Upper lobe of left lung (tissue), 4 donors: ENCODE data around the gene CDC42BPA.

Experiments
- POLR2A ChIP-seq, 4 donors: fragments of 450-650 bp; IDR thresholded peaks; one replicate each; pipeline ENCODE4 v1.5.1; 2016 to 2017; ENCODE audit warnings: antibody characterized with exemption in 4 of 4, mild to moderate bottlenecking in 2 of 4
- POLR2AphosphoS5 ChIP-seq, 2 donors: sonication (generic); formaldehyde crosslinking; IDR thresholded peaks; one replicate each; pipeline ENCODE4 v1.5.1; 2017; ENCODE audit warnings: antibody characterized with exemption in 2 of 2
- TF ChIP-seq, protein P1 (sequence below), 6 experiments: fragments of 450-650 bp in 4 of 6; fragments of 200-600 bp in 2 of 6; sonication (generic) in 2 of 6; IDR thresholded peaks; one replicate each; pipeline ENCODE4 v1.5.1; 2016 to 2019; ENCODE audit warnings: antibody characterized with exemption in 6 of 6

DNA sequence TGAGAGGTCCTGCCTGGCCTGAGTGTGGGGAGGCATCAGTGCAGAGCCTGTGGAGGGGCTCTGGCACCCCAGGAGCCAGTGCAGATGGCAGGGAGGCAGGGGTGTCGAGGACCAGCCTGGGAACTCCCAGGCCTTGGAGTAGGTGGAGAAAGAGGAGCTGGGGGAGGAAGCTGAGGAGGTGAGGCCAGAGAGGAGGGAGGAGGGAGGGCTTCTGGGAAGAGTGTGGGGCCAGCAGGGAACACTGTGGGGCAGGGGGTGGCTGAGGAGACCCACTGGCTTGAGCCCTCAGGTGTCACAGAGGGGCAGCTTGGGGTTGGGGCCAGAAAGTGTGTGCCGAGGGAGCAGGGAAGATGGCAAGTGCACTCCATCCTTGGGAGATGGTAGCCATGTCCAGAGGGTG is 374.4 kb downstream of the CDC42BPA start:
- TF ChIP-seq, protein P1, sequence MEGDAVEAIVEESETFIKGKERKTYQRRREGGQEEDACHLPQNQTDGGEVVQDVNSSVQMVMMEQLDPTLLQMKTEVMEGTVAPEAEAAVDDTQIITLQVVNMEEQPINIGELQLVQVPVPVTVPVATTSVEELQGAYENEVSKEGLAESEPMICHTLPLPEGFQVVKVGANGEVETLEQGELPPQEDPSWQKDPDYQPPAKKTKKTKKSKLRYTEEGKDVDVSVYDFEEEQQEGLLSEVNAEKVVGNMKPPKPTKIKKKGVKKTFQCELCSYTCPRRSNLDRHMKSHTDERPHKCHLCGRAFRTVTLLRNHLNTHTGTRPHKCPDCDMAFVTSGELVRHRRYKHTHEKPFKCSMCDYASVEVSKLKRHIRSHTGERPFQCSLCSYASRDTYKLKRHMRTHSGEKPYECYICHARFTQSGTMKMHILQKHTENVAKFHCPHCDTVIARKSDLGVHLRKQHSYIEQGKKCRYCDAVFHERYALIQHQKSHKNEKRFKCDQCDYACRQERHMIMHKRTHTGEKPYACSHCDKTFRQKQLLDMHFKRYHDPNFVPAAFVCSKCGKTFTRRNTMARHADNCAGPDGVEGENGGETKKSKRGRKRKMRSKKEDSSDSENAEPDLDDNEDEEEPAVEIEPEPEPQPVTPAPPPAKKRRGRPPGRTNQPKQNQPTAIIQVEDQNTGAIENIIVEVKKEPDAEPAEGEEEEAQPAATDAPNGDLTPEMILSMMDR (IDR thresholded peaks at IDR 0.05), result no peak
- TF ChIP-seq POLR2A (IDR thresholded peaks at IDR 0.05) (no peak), POLR2AphosphoS5 (IDR thresholded peaks at IDR 0.05) (no peak)
